ENCODE results near the gene GALNT3. TPM values are rescaled to one million over a fixed set of nuclear protein-coding genes. Genes with fewer than 3 reads are reported as not detected.

GALNT3 gene
- total RNA-seq, 1 donor from 2014 or later = 18.4 TPM

GRCh38 chr2:165810418-165810817 is 16.4 kb upstream of the GALNT3 start:
- H3K27me3 Mint-ChIP-seq = no peaks in the 10 kb centered on the region
- H3K9me3 Mint-ChIP-seq (ENCODE audit: low read depth) = no peaks in the 10 kb centered on the region
- H3K36me3 Mint-ChIP-seq (ENCODE audit: insufficient read depth) = no peaks in the 10 kb centered on the region
- H3K4me1 Mint-ChIP-seq (ENCODE audit: low read depth) = peaks cover 2% of the 10 kb centered on the region
- no peak overlapping the region for H3K4me3 Mint-ChIP-seq (ENCODE audit: low read depth)
- DNase-seq (ENCODE audit: low spot score, unreplicated experiment) = no peak
- TF ChIP-seq CTCF (IDR thresholded peaks at IDR 0.05; ENCODE audit: unreplicated experiment) = no peak
- H3K27ac Mint-ChIP-seq = no peak overlapping the region

- no peaks in the 10 kb centered on the region for H3K9me3 Mint-ChIP-seq (ENCODE audit: low read depth)
- H3K27ac Mint-ChIP-seq = no peak overlapping the region
- no peaks in the 10 kb centered on the region for H3K27me3 Mint-ChIP-seq
- DNase-seq (ENCODE audit: low spot score, unreplicated experiment) = no peak
- H3K4me3 Mint-ChIP-seq (ENCODE audit: low read depth) = no peak overlapping the region
- no peaks in the 10 kb centered on the region for H3K36me3 Mint-ChIP-seq (ENCODE audit: insufficient read depth)
- no peak for TF ChIP-seq CTCF (IDR thresholded peaks at IDR 0.05; ENCODE audit: unreplicated experiment)
- H3K4me1 Mint-ChIP-seq (ENCODE audit: low read depth) = peaks cover 14% of the 10 kb centered on the region
Observed at GRCh38 chr2:165804719-165805118, 10.7 kb upstream of the GALNT3 start.

- no peak for DNase-seq (ENCODE audit: low spot score, unreplicated experiment)
- Mint-ChIP-seq H3K27me3 (no peaks in the 10 kb centered on the region), H3K9me3 (ENCODE audit: low read depth) (no peaks in the 10 kb centered on the region), H3K27ac (no peak overlapping the region), H3K4me3 (ENCODE audit: low read depth) (no peak overlapping the region), H3K4me1 (ENCODE audit: low read depth) (peaks cover 14% of the 10 kb centered on the region), H3K36me3 (ENCODE audit: insufficient read depth) (no peaks in the 10 kb centered on the region)
- TF ChIP-seq CTCF (IDR thresholded peaks at IDR 0.05; ENCODE audit: unreplicated experiment) = no peak
Observed at GRCh38 chr2:165803123-165803760, 9.2 kb upstream of the GALNT3 start.

- Mint-ChIP-seq H3K4me3 (ENCODE audit: low read depth) (no peak overlapping the region), H3K9me3 (ENCODE audit: low read depth) (no peaks in the 10 kb centered on the region), H3K27me3 (peaks cover 7% of the 10 kb centered on the region), H3K4me1 (ENCODE audit: low read depth) (peaks cover 14% of the 10 kb centered on the region), H3K27ac (no peak overlapping the region), H3K36me3 (ENCODE audit: insufficient read depth) (no peaks in the 10 kb centered on the region)
- no peak for DNase-seq (ENCODE audit: low spot score, unreplicated experiment)
- no peak for TF ChIP-seq CTCF (IDR thresholded peaks at IDR 0.05; ENCODE audit: unreplicated experiment)
Observed at GRCh38 chr2:165801176-165801575, 7.1 kb upstream of the GALNT3 start.

- peaks cover 21% of the 10 kb centered on the region for H3K27me3 Mint-ChIP-seq
- H3K4me1 Mint-ChIP-seq (ENCODE audit: low read depth) = peaks cover 8% of the 10 kb centered on the region
- H3K4me3 Mint-ChIP-seq (ENCODE audit: low read depth) = no peak overlapping the region
- H3K9me3 Mint-ChIP-seq (ENCODE audit: low read depth) = no peaks in the 10 kb centered on the region
- no peaks in the 10 kb centered on the region for H3K36me3 Mint-ChIP-seq (ENCODE audit: insufficient read depth)
- DNase-seq (ENCODE audit: low spot score, unreplicated experiment) = no peak
- no peak overlapping the region for H3K27ac Mint-ChIP-seq
- TF ChIP-seq CTCF (IDR thresholded peaks at IDR 0.05; ENCODE audit: unreplicated experiment) = no peak
Observed at GRCh38 chr2:165796819-165797530, 2.9 kb upstream of the GALNT3 start.
